Natural killer cell (primary cell): ENCODE results near the gene NELFCD. TPM values are rescaled to one million over a fixed set of nuclear protein-coding genes. Genes with fewer than 3 reads are reported as not detected.

Experiments
- ATAC-seq, 3 donors: fragments of 150-1000 bp in 2 of 3; fragments of 200-7000 bp in 1 of 3; cut with Tn5 transposase; 1 replicate in 1 of 3; 2 replicates in 2 of 3; pipeline ENCODE4 v1.10.0; 2021; ENCODE audit warnings: mild to moderate bottlenecking in 2 of 3, moderate library complexity in 2 of 3
- DNase-seq, 2 donors: peaks; one replicate each; pipeline versions ENCODE4 v3.0.0 to v3.0.0-alpha.2; 2013 to 2021; ENCODE audit warnings: mixed read lengths in 1 of 2
- H3K27ac ChIP-seq: one replicate; pipeline ENCODE4 v1.5.1; 2013; ENCODE audit warnings: mild to moderate bottlenecking, low read length
- H3K27me3 ChIP-seq: one replicate; pipeline ENCODE4 v1.6.1; 2013; ENCODE audit warnings: low read length; ENCODE audit not compliant: control insufficient read depth, insufficient read depth
- H3K36me3 ChIP-seq: one replicate; pipeline ENCODE4 v1.6.1; 2013; ENCODE audit warnings: low read length; ENCODE audit not compliant: control insufficient read depth, insufficient read depth
- H3K4me1 ChIP-seq: one replicate; pipeline ENCODE4 v1.6.1; 2013; ENCODE audit warnings: low read length; ENCODE audit not compliant: control insufficient read depth, insufficient read depth
- H3K4me3 ChIP-seq: one replicate; pipeline ENCODE4 v1.5.1; 2013; ENCODE audit warnings: low read length
- H3K9me3 ChIP-seq: one replicate; pipeline ENCODE4 v1.6.1; 2013; ENCODE audit warnings: low read length; ENCODE audit not compliant: control insufficient read depth, insufficient read depth
- H3K27ac Mint-ChIP-seq, 2 donors: one replicate each; pipeline ENCODE4 v1.8.0; 2022; ENCODE audit warnings: mild to moderate bottlenecking in 2 of 2, mixed read lengths in 2 of 2, moderate library complexity in 1 of 2
- H3K27me3 Mint-ChIP-seq, 2 donors: one replicate each; pipeline ENCODE4 v1.8.0; 2022; ENCODE audit warnings: low read depth in 2 of 2, mixed read lengths in 2 of 2
- H3K36me3 Mint-ChIP-seq: one replicate; pipeline ENCODE4 v1.8.0; 2022; ENCODE audit warnings: mixed read lengths
- H3K4me1 Mint-ChIP-seq, 2 donors: one replicate each; pipeline ENCODE4 v1.8.0; 2022; ENCODE audit warnings: mixed read lengths in 2 of 2
- H3K4me3 Mint-ChIP-seq: one replicate; pipeline ENCODE4 v1.8.0; 2022; ENCODE audit warnings: mild to moderate bottlenecking, moderate library complexity, mixed read lengths
- H3K9me3 Mint-ChIP-seq, 2 donors: one replicate each; pipeline ENCODE4 v1.8.0; 2022; ENCODE audit warnings: mixed read lengths in 2 of 2
- WGBS: methylation state at CpG from one replicate; pipeline ENCODE4 v1.1.7; 2013; ENCODE audit warnings: missing lambda C conversion rate; ENCODE audit not compliant: insufficient coverage; 5-methylcytosine and 5-hydroxymethylcytosine counted together
- intact Hi-C: fragments of 100-400 bp; cut with micrococcal nuclease; formaldehyde crosslinking; loops from one replicate; pipeline ENCODE4 v1.14.2; 2022
- total RNA-seq, 4 donors: library from RNA; stranded (reverse); fragments of 120-200 nt in 1 of 4; gene quantifications; one replicate each; pipeline versions ENCODE4 v1.2.3 to v1.2.4, GENCODE V29; 2013 to 2022
- TF ChIP-seq, protein P1 (sequence below): fragments of 200-600 bp; IDR thresholded peaks from one replicate; pipeline ENCODE4 v1.8.0; 2022; ENCODE audit warnings: antibody characterized with exemption

The NELFCD gene
- total RNA-seq, 3 donors from 2014 or later (not counting 1 experiment from before 2014, with no cell fraction given), result 75.7 to 105 (median 92.6) TPM

GRCh38 chr20:59033093-59033492 is 52.0 kb downstream of the NELFCD start:
- Histone ChIP-seq H3K27me3 (no peaks in the 10 kb centered on the region), H3K4me3 (peak overlapping the region; percentile 51), H3K9me3 (no peaks in the 10 kb centered on the region), H3K4me1 (peaks cover 13% of the 10 kb centered on the region), H3K36me3 (peaks cover 60% of the 10 kb centered on the region), H3K27ac (peak overlapping the region; percentile 79)
- Mint-ChIP-seq H3K27ac (peak overlapping the region; percentile 91 to 93), H3K9me3 (no peaks in the 10 kb centered on the region), H3K36me3 (peaks cover 43% of the 10 kb centered on the region), H3K4me1 (peaks cover 37 to 40% of the 10 kb centered on the region in 2 donors), H3K27me3 (no peaks in the 10 kb centered on the region), H3K4me3 (peak overlapping the region; percentile 89)
- TF ChIP-seq, protein P1, sequence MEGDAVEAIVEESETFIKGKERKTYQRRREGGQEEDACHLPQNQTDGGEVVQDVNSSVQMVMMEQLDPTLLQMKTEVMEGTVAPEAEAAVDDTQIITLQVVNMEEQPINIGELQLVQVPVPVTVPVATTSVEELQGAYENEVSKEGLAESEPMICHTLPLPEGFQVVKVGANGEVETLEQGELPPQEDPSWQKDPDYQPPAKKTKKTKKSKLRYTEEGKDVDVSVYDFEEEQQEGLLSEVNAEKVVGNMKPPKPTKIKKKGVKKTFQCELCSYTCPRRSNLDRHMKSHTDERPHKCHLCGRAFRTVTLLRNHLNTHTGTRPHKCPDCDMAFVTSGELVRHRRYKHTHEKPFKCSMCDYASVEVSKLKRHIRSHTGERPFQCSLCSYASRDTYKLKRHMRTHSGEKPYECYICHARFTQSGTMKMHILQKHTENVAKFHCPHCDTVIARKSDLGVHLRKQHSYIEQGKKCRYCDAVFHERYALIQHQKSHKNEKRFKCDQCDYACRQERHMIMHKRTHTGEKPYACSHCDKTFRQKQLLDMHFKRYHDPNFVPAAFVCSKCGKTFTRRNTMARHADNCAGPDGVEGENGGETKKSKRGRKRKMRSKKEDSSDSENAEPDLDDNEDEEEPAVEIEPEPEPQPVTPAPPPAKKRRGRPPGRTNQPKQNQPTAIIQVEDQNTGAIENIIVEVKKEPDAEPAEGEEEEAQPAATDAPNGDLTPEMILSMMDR, result no peak
- WGBS, result no CpG with 5 or more reads among the region's 1 CpG
- ATAC-seq (no peak), DNase-seq (no peak)
- intact Hi-C loops, result no loop called here

- Mint-ChIP-seq H3K36me3 (peaks cover 39% of the 10 kb centered on the region), H3K4me3 (peak overlapping the region; percentile 33), H3K27ac (no peak overlapping the region), H3K9me3 (no peaks in the 10 kb centered on the region), H3K4me1 (peaks cover 32 to 37% of the 10 kb centered on the region in 2 donors), H3K27me3 (no peaks in the 10 kb centered on the region)
- intact Hi-C loops, result no loop called here
- Histone ChIP-seq H3K4me1 (peaks cover 13% of the 10 kb centered on the region), H3K27me3 (no peaks in the 10 kb centered on the region), H3K27ac (no peak overlapping the region), H3K9me3 (no peaks in the 10 kb centered on the region), H3K4me3 (no peak overlapping the region), H3K36me3 (peaks cover 60% of the 10 kb centered on the region)
- ATAC-seq (no peak), DNase-seq (no peak)
- TF ChIP-seq, protein P1, result no peak
- 94% methylated on average over 2 of the region's 2 CpGs for WGBS
Measured at GRCh38 chr20:59033616-59034165, 52.6 kb downstream of the NELFCD start.

DNA sequence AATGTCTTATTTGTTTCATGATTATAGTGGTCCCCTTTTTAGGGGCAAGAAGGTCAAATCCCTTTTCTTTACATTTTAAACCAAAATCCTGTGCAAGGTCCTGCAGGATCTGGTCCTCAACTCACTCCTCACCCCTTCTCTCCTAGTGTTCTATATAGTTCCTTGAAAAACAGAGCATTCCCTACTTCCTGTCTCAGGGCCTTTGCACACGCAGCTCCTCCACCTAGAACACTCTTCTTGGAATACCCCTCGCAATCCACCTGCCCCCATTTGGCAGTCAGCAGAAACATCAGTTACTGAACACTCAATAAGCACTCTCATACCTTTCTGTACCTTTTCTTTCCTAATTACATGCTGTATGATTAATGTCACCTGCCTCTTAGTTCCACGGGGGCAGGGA is 54.3 kb downstream of the NELFCD start:
- DNase-seq, result no peak
- Mint-ChIP-seq H3K4me3 (peak overlapping the region; percentile 28), H3K9me3 (no peaks in the 10 kb centered on the region), H3K36me3 (peaks cover 24% of the 10 kb centered on the region), H3K4me1 (peaks cover 24 to 31% of the 10 kb centered on the region in 2 donors), H3K27ac (no peak overlapping the region), H3K27me3 (no peaks in the 10 kb centered on the region)
- Histone ChIP-seq H3K9me3 (no peaks in the 10 kb centered on the region), H3K4me1 (peaks cover 13% of the 10 kb centered on the region), H3K27ac (no peak overlapping the region), H3K27me3 (no peaks in the 10 kb centered on the region), H3K36me3 (peaks cover 44% of the 10 kb centered on the region), H3K4me3 (no peak overlapping the region)
- intact Hi-C loops, result no loop called here
- 93% methylated on average over 3 of the region's 3 CpGs for WGBS
- TF ChIP-seq, protein P1, result no peak
- ATAC-seq, result no peak

- TF ChIP-seq, protein P1, result no peak
Measured at GRCh38 chr20:59037386-59037785, 56.3 kb downstream of the NELFCD start.

More at GRCh38 chr20:59037386-59037785, 56.3 kb downstream of the NELFCD start:
- no peak for DNase-seq
- Mint-ChIP-seq H3K4me3 (no peak overlapping the region), H3K27me3 (no peaks in the 10 kb centered on the region), H3K4me1 (peaks cover 26 to 36% of the 10 kb centered on the region in 2 donors), H3K36me3 (peaks cover 23% of the 10 kb centered on the region), H3K9me3 (no peaks in the 10 kb centered on the region), H3K27ac (peak overlapping the region in 1 of 2 donors; percentile 37)
- Histone ChIP-seq H3K36me3 (peaks cover 44% of the 10 kb centered on the region), H3K27me3 (no peaks in the 10 kb centered on the region), H3K4me3 (no peak overlapping the region), H3K27ac (no peak overlapping the region), H3K9me3 (no peaks in the 10 kb centered on the region), H3K4me1 (peaks cover 21% of the 10 kb centered on the region)
- WGBS, result 94% methylated on average over 12 of the region's 12 CpGs
- no peak for ATAC-seq
- intact Hi-C loops, result no loop called here
